GM18508 (cell line): Measurements from ENCODE around the gene SH2D6.
"Not testable (repeated sequence)": the region's sequence is repeated elsewhere in the genome, so short reads cannot be mapped to it uniquely, and the experiment has no call there.

ENCODE experiments used
- ATAC-seq: cut with Tn5 transposase; IDR thresholded peaks from one replicate; pipeline ENCODE4 v1.9.1; 2021; ENCODE audit warnings: moderate number of reproducible peaks; ENCODE audit not compliant: insufficient read depth, unreplicated experiment

The SH2D6 gene

GRCh38 chr2:85458601-85459563 lies 40.4 kb downstream of the SH2D6 start:
- ATAC-seq, result no peak

DNA sequence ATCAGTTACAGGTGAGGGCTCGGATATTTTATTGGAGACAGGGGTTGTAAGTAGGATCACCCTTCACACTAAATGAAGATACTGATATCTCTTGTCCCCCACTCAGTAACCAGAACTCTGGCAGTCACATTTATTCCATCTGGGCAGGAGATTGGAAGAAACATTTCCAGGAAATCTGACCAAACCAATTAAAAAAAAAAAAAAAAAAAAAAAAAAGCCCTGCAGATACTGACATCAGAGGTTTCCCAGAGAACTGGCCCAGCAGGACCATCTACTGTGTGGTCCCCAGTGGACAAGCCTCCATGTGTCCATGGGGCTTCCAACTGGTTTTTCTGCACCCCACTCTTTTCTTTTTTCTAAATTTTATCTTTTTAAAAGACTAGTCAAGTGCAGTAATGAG lies 41.3 kb downstream of the SH2D6 start:
- ATAC-seq, result no peak

DNA sequence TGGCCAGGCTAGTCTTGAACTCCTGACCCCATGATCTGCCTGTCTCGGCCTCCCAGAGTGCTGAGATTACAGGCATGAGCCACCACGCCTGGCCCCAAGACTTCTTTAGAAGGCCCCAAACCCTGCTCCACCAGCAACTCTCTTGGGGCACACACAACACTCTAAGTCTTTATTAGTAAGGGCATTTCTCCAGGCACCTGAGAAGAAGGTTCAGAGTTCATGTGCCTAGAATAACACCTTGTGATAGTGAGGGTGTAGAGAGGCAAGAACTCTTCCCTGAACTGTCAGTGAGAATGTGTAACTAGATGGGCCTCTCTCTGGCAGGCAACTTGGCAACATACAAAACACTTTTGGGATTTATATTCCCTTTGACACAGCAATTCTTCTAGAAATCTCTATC lies 43.8 kb downstream of the SH2D6 start:
- no peak for ATAC-seq

GRCh38 chr2:85468096-85468703 lies 49.7 kb downstream of the SH2D6 start:
- no peak for ATAC-seq

DNA sequence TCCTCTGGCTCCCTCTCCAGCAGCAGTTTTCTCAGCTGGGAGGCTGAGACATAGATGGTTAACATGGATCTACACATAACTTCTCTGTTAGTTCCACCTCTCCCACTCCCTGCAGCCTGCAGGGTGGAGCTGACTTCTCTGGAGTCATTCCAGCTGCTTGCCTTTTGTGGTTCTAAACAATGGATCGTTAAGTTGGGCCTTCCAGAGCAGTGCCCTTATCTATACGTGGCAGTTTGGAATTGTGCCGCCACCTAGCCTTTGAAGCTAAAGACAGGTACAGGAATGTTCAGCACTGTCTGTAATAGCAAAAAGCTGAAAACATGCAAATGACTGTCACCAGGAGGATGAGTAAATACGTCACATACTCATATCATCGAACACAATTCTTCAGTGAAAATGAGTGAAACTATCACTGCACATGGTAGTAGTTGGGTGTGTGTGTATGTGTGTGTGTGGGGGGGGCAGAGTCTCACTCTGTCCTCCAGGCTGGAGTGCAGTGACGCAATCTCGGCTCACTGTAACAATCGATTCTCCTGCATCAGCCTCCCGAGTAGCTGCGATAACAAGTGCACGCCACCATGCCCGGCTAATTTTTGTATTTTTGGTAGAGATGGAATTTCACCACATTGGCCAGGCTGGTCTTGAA lies 50.3 kb downstream of the SH2D6 start:
- ATAC-seq, result no peak

DNA sequence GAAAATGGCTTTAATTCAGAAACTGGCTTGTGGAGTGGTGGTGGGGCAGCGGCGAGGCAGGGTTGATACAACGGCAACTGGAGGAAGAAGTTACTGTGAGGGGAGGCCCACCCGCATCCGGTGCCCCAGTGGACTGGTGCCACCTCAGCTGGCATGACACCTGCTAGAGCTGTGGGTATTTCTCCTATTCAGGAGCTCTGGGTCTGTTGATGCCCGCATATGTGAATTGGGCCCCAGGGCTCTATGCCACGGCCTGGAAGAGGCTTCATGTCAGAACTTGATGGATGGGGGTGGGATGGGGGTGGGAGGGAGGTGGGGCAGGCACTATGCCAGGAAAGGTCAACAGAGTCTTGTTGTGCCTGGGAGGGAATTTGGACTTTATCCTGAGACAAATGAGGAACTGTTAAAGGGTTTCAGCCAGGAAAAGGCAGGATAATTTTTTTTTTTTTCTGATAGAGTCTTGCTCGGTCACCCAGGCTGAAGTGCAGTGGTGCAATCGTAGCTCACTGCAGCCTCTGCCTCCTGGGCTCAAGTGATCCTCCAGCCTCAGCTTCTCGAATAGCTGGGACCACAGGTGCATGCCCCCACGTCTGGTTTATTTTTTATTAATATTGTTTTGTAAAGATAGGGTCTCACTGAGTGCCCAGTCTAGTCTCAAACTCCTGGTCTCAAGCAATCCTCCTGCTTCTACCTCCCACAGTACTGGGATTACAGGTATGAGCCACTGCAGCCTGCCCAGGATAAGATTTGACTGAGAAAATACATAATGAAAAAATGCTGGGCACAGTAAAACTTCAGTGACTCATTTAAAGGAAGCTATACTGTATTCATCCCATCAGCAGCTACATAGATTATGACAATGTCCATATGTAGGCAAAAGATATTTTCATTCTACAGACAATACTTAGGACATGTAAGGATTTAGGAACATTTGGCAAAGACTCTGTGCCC lies 52.6 kb downstream of the SH2D6 start:
- no peak for ATAC-seq

DNA sequence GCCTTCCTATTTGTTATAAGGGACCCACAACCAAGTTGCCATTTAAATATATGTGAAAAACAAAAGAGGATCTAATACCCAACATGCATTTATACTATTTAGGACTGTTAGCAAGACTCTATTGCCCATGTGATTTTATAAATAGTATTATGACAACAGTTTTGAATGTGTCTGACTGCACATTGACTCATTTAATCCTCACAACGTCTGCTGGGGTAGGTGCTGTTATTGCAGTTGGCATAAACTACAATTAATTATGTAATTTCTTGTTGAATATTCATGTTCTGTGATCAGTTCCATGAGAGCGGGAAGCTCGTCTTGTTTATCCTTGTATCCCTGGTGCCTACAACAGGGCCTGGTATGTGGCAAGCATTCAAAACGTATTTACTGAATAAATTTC lies 53.7 kb downstream of the SH2D6 start:
- no peak for ATAC-seq

DNA sequence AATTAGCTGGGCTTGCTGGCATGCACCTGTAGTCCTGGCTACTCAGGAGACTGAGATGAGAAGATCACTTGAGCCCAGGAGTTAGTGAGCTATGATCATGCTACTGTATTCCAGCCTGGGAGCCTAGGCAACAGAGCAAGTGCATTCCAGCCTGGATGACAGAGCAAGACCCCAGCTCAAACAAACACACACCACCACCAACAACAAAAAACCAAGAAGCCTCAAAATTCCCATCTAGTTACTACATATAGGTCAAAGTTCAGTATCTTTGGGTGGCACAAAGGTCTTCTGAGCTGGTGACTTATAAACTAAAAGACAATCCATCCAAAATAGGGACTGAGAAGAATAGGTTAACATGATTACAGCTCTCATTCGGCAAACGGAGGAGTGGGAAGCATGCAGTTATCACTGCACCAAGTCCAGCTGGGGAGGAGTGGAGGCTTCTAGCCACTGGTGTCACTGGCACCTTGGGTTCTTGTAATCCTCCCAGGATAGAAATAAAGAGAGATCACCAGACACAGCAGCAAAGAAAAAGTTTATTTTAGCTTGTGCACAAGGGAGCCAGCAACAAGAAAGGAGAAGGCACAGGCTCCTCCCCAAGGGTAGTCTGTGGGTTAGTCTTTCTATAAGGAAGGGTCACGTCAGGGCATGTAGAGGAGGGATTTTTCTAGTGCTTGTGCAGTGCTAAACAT lies 57.4 kb downstream of the SH2D6 start:
- ATAC-seq, result no peak

GRCh38 chr2:85476624-85477023 lies 58.1 kb downstream of the SH2D6 start:
- ATAC-seq, result no peak

GRCh38 chr2:85477884-85478283 lies 59.4 kb downstream of the SH2D6 start:
- ATAC-seq, result no peak

DNA sequence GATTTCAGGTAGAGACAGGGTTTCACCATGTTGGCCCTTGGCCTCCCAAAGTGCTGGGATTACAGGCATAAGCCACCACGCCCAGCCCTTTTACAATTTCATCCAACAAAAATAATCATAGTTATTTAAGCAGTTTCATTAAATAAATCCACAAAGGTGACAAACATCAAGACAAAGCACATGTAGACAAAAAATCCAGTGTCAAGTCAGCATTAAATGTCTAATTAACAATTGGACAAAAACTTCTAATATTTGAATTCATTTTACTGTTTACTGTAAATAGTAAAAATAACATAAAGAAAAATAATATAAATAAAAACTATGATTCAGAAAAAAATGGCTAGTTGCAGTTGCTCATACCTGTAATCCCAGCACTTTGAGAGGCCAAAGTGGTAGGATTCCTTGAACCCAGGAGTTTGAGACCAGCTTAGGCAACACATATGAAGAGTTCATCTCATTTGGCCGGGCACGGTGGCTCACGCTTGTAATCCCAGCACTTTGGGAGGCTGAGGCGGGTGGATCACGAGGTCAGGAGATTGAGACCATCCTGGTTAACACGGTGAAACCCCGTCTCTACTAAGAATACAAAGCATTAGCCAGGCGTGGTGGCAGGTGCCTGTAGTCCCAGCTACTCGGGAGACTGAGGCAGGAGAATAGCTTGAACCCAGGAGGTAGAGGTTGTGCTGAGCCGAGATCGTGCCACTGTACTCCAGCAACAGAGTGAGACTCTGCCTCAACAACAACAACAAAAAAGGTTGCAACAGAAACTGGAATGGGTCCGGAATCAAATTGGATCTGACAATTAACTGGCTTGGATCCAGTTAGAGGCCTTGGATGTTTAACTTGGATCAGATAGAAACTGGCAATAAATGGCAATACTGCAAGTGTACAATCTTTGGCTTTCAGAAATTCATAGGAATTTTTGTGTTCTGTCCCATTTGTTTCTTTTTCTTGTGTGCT lies 63.6 kb downstream of the SH2D6 start:
- ATAC-seq, result no peak

DNA sequence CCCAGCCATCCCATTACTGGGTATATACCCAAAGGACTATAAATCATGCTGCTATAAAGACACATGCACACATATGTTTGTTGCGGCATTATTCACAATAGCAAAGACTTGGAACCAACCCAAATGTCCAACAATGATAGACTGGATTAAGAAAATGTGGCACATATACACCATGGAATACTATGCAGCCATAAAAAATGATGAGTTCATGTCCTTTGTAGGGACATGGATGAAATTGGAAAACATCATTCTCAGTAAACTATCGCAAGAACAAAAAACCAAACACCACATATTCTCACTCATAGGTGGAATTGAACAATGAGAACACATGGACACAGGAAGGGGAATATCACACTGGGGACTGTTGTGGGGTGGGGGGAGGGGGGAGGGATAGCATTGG lies 66.1 kb downstream of the SH2D6 start:
- not testable (repeated sequence) for ATAC-seq

- ATAC-seq, result no peak
Measured at GRCh38 chr2:85485815-85486214, 67.3 kb downstream of the SH2D6 start.
